ENCODE measurements around the gene WNT9B.

Gene WNT9B

GRCh38 chr17:46876926-46877325 lies 25.5 kb downstream of the WNT9B start:
- TF ChIP-seq EZH2phosphoT487 (conservative IDR thresholded peaks at IDR 0.05; ENCODE audit: low read length) (no peak), CTCF (IDR thresholded peaks at IDR 0.05; ENCODE audit: insufficient read depth, low read length, poor library complexity, severe bottlenecking) (no peak)
- H4K20me1 ChIP-seq (ENCODE audit: low read depth, low read length): no peaks in the 10 kb centered on the region
- no peaks in the 10 kb centered on the region for H3K9me3 ChIP-seq (ENCODE audit: insufficient read depth, low read length)
- H2AFZ ChIP-seq (ENCODE audit: low read depth, low read length, severe bottlenecking): no peak overlapping the region
- no peak overlapping the region for H3K27ac ChIP-seq (ENCODE audit: low read depth, low read length)
- H3K79me2 ChIP-seq (ENCODE audit: insufficient read depth, low read length): no peaks in the 10 kb centered on the region
- no peak overlapping the region for H3K4me3 ChIP-seq (ENCODE audit: insufficient read depth, low read length, poor library complexity, severe bottlenecking)
- no peaks in the 10 kb centered on the region for H3K36me3 ChIP-seq (ENCODE audit: low read length)
- H3K9ac ChIP-seq (ENCODE audit: low read length): no peak overlapping the region
- H3F3A ChIP-seq (ENCODE audit: insufficient read depth): no peaks in the 10 kb centered on the region
- H3K9me2 ChIP-seq (replicated peaks; ENCODE audit: insufficient read depth, low read length): no peaks in the 10 kb centered on the region
- no peak overlapping the region for H3K4me2 ChIP-seq (ENCODE audit: low read depth, low read length, poor library complexity, severe bottlenecking)
- no peaks in the 10 kb centered on the region for H3K27me3 ChIP-seq (ENCODE audit: low read length)

GRCh38 chr17:46877466-46877865 lies 26.1 kb downstream of the WNT9B start:
- Histone ChIP-seq H3F3A (ENCODE audit: insufficient read depth) (no peaks in the 10 kb centered on the region), H3K9me3 (ENCODE audit: insufficient read depth, low read length) (no peaks in the 10 kb centered on the region), H3K4me3 (ENCODE audit: insufficient read depth, low read length, poor library complexity, severe bottlenecking) (no peak overlapping the region), H3K9me2 (replicated peaks; ENCODE audit: insufficient read depth, low read length) (no peaks in the 10 kb centered on the region), H2AFZ (ENCODE audit: low read depth, low read length, severe bottlenecking) (no peak overlapping the region), H3K36me3 (ENCODE audit: low read length) (no peaks in the 10 kb centered on the region), H3K27me3 (ENCODE audit: low read length) (no peaks in the 10 kb centered on the region), H3K9ac (ENCODE audit: low read length) (no peak overlapping the region), H4K20me1 (ENCODE audit: low read depth, low read length) (no peaks in the 10 kb centered on the region), H3K4me2 (ENCODE audit: low read depth, low read length, poor library complexity, severe bottlenecking) (no peak overlapping the region), H3K27ac (ENCODE audit: low read depth, low read length) (no peak overlapping the region), H3K79me2 (ENCODE audit: insufficient read depth, low read length) (no peaks in the 10 kb centered on the region)
- TF ChIP-seq EZH2phosphoT487 (conservative IDR thresholded peaks at IDR 0.05; ENCODE audit: low read length) (no peak), CTCF (IDR thresholded peaks at IDR 0.05; ENCODE audit: insufficient read depth, low read length, poor library complexity, severe bottlenecking) (no peak)

- no peaks in the 10 kb centered on the region for H3K9me3 ChIP-seq (ENCODE audit: insufficient read depth, low read length)
- H3K9ac ChIP-seq (ENCODE audit: low read length): no peak overlapping the region
- H4K20me1 ChIP-seq (ENCODE audit: low read depth, low read length): no peaks in the 10 kb centered on the region
- H3K9me2 ChIP-seq (replicated peaks; ENCODE audit: insufficient read depth, low read length): no peaks in the 10 kb centered on the region
- H3K79me2 ChIP-seq (ENCODE audit: insufficient read depth, low read length): no peaks in the 10 kb centered on the region
- no peak overlapping the region for H2AFZ ChIP-seq (ENCODE audit: low read depth, low read length, severe bottlenecking)
- H3K27ac ChIP-seq (ENCODE audit: low read depth, low read length): no peak overlapping the region
- no peak overlapping the region for H3K4me3 ChIP-seq (ENCODE audit: insufficient read depth, low read length, poor library complexity, severe bottlenecking)
- H3K4me2 ChIP-seq (ENCODE audit: low read depth, low read length, poor library complexity, severe bottlenecking): no peak overlapping the region
- no peaks in the 10 kb centered on the region for H3K36me3 ChIP-seq (ENCODE audit: low read length)
- TF ChIP-seq CTCF (IDR thresholded peaks at IDR 0.05; ENCODE audit: insufficient read depth, low read length, poor library complexity, severe bottlenecking) (no peak), EZH2phosphoT487 (conservative IDR thresholded peaks at IDR 0.05; ENCODE audit: low read length) (no peak)
- H3K27me3 ChIP-seq (ENCODE audit: low read length): no peaks in the 10 kb centered on the region
- H3F3A ChIP-seq (ENCODE audit: insufficient read depth): no peaks in the 10 kb centered on the region
Measured at GRCh38 chr17:46878055-46878454, 26.7 kb downstream of the WNT9B start.
